Pulmonary artery endothelial cell (primary cell): ENCODE results near the gene PTPN1. TPM values are rescaled to one million over a fixed set of nuclear protein-coding genes. Genes with fewer than 3 reads are reported as not detected.
"Not testable (repeated sequence)": the region's sequence is repeated elsewhere in the genome, so short reads cannot be mapped to it uniquely, and the experiment has no call there.

Experiments
- DNase-seq: peaks from one replicate; pipeline ENCODE4 v3.0.0-alpha.2; 2011; ENCODE audit warnings: low read depth, low spot score
- total RNA-seq: library from RNA; depleted of rRNA; stranded (reverse); fragments of >200 nt; gene quantifications from 2 replicates; pipeline ENCODE4 v1.2.3, GENCODE V29; 2014

PTPN1 gene
- total RNA-seq, 1 donor from 2014 or later: 50.9 TPM

- no peak for DNase-seq
Observed at GRCh38 chr20:50557549-50558134, 47.5 kb downstream of the PTPN1 start.

DNA sequence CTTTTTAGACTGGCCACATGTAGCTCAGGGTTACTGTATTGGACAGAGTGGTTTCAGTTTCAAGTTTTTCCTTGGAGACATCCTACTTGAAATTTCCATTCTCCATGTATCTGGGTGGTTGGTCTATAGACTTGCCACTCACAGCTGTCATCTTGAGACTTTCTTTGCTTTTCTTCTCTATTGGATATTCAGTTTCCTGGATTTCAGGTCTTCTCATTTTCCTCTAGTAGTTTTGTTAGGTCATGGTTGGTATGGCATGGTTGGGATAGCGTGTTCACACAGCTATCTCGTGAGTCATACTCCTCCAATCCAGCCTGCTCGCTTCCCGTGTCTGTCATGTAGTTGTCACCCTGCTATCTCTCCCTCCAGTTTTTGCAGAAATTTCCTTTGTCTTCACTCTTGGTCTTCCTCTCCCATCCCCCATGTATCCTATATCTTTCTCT is 48.3 kb downstream of the PTPN1 start:
- DNase-seq: no peak

DNA sequence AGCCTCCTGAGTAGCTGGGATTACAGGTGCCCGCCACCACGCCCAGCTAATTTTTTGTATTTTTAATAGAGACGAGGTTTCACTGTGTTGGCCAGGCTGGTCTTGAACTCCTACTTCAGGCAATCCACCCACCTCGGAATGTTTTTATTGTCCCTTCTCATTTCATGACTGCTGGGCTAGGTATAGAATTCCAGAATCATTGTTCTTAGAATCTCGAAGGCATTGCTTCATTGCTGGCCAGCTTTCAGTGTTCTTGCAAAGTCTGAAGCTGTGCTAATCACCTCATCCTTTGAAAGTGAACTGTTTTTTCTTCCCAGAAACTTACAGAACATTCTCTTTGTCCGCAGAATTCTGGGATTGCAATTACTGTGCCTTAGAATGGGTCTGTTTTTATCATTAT is 49.0 kb downstream of the PTPN1 start:
- no peak for DNase-seq

DNA sequence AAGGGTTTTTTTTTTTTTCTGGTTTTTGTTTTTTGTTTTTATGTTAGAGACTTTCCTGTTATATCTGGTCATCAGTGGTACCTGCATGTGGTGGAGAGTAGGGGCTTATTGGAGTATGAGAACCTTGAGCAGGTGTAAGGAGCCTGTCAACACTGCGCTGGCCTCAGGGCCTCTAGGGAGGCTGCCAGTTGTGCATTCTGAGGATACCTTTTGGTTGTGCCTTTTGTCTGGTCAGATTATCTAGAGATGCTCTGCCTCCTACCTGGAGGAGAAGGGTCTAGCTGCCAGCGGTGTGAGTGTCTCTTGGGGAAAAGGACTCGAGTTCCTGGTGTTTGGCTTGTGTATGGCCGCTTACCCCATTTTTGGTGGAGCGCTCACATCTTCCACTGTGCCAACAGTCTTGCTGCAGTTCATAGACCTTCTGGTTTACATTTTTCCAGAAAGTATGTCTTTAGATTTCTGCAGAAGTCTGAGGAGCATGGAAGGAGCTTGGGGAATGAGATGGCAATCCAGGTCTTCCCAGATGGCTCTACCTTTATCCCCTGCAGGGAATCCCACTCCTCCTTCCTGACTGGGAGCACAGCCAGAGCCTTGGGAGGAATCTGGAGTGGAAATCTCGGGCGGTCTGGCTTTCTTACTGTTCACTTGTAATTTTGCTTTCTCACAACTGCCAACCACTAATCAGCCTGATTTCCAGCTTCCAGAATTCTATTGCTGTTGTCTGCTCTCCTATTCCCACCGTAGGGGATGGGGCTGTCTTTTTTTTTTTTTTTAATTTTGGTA is 49.9 kb downstream of the PTPN1 start:
- DNase-seq: no peak

- DNase-seq: no peak
Observed at GRCh38 chr20:50560867-50561266, 50.7 kb downstream of the PTPN1 start.

GRCh38 chr20:50561379-50562078 is 51.3 kb downstream of the PTPN1 start:
- peak; percentile 88 for DNase-seq

DNA sequence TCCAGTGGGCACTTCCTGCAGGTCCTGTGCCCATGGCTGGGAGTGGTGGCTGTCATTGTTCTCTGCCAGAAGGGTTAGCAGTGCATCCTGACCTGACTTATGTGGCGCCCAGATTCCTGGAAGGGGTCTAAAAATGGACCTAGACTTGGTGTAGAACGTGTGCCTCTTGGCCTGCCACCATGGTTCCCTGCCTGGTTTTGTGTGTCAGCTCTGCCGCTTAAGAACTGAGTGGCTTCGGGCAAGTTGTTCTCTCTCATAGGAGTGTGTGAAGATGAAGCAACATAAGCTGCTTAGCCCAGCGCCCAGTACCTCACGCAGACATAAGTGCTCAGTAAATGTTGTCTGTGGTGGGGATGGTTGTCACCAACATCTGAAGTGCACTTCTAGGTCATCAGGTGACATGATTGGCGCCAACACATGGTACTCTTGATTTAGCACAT is 52.1 kb downstream of the PTPN1 start:
- DNase-seq: no peak

DNA sequence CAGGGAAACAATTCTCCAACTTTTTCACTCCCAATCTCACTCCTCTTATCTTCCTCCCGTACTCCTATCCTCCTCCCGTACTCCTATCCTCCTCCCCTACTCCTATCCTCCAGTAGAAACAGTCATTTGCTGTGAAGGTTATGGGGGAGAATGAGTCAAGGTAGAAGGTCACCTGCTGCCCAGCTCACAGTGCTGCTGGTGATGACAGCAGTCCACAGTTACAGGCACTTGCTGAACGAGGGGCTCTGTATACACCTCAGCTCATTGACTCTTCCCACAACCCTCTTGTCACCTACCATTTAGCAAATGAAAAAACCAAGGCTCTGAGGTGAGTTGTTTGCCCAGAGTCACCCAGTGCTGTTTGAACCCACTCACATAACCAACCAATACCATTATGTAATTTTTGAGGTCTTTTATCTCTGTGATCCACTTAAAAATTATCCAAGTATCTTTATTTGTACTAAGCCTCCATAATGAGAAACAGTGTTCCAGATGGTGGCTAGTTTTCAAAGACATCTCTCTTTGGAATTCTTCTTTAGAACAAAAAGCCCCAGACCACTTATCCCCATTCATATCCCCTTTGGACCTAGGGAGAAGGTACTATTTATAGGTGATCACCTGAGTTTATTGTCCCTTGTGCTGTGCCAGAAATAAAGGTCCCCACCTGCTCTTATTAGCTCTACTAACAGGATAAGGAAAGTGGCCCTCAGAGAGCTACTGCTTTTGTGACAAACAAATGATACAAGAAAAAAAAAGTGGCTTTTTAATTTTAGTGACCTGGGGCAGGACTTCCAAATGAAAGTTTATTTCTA is 53.2 kb downstream of the PTPN1 start:
- no peak for DNase-seq

- no peak for DNase-seq
Observed at GRCh38 chr20:50565383-50565782, 55.2 kb downstream of the PTPN1 start.

- DNase-seq: no peak
Observed at GRCh38 chr20:50565871-50566270, 55.7 kb downstream of the PTPN1 start.

GRCh38 chr20:50567860-50568548 is 57.8 kb downstream of the PTPN1 start:
- DNase-seq: no peak

- no peak for DNase-seq
Observed at GRCh38 chr20:50568549-50568942, 58.4 kb downstream of the PTPN1 start.

DNA sequence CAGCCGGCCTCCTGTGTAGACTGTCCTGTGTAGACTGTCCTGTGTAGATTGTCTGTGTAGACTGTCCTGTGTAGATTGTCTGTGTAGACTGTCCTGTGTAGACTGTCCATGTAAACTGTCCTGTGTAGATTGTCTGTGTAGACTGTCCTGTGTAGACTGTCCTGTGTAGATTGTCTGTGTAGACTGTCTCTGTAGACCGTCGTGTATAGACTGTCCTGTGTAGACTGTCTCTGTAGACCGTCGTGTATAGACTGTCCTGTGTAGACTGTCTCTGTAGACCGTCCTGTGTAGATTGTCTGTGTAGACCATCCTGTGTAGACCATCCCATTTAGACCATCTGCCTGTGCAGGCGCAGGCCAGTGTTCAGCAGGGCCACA is 59.3 kb downstream of the PTPN1 start:
- DNase-seq: not testable (repeated sequence)

DNA sequence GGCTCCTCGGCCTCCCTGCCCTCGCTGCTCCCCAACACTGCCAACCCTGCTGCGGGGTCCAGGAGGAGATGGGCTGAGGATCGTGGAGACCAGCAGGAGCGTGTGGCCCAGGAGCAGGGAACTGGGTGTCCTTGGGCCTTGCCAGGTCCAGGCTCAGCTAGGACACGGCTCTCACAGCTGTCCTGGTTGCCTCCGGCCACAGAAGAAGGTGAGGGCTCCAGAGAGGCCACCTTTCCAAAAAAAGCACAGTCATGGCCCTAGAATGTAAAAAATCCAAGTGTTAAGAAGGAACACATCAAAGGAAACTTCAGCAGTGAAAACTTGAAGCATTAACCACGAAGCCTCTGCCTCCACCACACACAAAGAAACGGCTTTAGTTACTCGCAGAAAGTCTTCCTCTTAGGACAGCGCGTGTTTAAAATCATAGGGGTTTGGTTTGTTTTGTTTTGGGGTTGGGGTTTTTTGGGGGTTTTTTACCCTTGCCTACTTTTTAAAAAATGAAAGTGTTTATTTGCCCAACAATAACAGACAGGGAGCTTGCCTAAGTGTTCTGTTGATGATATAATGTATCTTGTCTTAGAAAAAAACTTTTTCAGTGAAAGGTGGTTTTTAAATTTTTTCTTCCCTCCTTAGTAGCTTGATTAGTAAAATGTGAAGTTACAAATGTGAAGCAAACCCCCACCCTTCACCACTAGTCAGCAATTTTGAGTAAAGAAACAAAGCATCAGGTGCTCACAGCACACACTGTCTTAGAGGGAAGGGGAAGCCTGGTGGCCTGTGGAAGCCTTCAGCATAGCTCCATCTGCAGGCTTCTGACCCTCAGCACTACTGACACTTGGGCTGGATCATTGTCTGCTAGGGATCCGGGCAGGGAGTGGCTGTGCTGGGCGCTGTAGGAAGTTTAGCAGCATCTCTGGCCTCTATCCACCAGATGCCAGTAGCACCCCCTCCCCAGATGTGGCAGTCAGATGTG is 60.0 kb downstream of the PTPN1 start:
- DNase-seq: no peak

GRCh38 chr20:50571466-50571865 is 61.3 kb downstream of the PTPN1 start:
- no peak for DNase-seq

DNA sequence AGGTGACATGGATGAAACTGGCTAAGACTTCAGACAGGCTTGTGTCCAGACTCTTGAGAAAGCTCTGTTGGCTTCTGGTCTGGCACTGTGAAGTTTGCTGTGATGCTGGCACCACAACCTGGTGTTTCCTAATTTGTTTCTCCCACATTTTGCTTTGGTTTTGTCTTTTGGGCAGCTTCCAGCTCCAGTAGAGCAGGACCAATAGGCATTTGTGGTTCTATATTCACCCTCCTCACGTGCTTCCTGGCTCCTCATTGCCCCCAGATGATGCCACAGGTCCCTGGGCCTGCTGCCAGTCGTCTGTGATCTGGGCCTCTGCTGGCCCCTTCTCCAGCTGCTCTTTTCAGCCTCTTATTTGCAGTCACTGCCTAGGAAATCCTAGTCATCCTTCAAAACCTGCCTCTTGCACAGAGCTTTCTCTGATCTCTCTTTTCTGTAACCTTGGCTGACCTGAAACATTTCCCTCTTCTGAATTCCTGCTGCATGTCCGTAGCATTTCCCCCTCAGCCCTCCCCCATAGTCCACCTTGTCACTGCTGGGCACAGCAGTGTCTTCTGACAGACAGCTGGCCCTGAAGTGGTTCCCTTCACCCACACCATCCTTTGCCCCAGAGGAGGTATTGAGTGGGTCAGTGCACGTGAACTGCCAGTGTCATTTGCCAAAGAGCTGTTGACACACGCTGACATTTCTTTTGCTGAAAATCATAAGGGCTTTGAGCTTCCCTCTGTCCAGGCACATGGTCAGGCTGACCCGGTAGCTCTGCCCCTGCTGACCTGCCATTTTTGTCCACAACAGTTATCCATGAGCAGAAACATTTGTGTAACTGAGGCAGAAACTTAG is 63.0 kb downstream of the PTPN1 start:
- DNase-seq: peak; percentile 75

DNA sequence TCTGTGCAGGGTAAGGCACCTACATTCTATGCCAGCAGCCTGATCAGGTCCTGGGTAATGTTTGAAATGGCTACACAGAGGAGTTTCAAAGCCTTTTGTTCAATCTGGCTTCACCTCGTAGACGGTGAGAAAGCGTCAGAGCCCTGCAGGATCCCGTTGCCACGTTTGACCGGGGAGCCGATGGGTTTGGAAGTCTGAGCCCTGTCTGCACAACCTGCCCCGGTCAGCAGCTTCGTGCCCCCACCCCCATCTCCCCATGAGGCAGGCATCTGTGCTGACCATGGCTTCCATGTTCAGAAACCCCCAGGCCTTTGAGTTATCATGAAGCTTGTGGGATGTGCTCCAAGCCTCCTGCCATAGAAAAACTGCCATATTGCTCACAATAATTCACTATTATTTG is 63.9 kb downstream of the PTPN1 start:
- DNase-seq: no peak

DNA sequence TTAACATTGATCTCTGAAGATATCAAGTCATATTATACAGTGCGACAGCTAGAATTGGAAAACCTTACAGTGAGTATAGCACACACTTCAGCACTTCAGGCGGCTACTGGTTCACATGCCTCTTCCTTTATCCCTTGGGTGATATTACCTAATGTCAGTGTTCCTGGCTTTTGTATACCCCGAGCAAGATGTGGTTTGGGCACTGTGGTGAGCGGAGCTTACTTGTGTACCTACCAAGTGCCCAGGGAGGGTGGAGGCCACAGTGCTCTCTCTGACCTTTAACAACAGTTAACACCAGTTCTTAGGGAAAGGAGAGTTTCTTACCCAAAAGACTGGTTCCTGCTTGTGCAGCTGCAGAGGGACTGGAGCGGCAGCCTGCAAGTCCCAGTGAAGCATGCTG is 64.4 kb downstream of the PTPN1 start:
- DNase-seq: no peak
